CD4-positive, alpha-beta memory T cell (primary cell): ENCODE measurements around the gene TXNDC11. TPM values are rescaled to one million over a fixed set of nuclear protein-coding genes. Genes with fewer than 3 reads are reported as not detected.

Experiments used
- CTCF ChIA-PET: fragments of 350-600 bp; sonication (Branson Sonifier 250); formaldehyde crosslinking; loops from one replicate; lab custom pipeline; 2021; ENCODE audit warnings: inconsistent platforms; ENCODE audit not compliant: partially characterized antibody; lab: Charles Lee
- POLR2A ChIA-PET: fragments of 350-600 bp; sonication (Branson Sonifier 250); formaldehyde crosslinking; loops from one replicate; lab custom pipeline; 2021; ENCODE audit not compliant: partially characterized antibody; lab: Charles Lee
- DNase-seq, 5 donors: peaks; one replicate each; pipeline versions ENCODE4 v3.0.0 to v3.0.0-alpha.2; 2020 to 2022; ENCODE audit warnings: mixed read lengths in 1 of 5
- H3K27ac ChIP-seq: one replicate; pipeline ENCODE4 v1.7.0; 2013; ENCODE audit warnings: low read depth, low read length
- H3K27me3 ChIP-seq: 2 replicates; pipeline ENCODE4 v1.7.0; 2013; ENCODE audit warnings: mild to moderate bottlenecking, low read length, moderate library complexity; ENCODE audit not compliant: insufficient read depth
- H3K36me3 ChIP-seq: 2 replicates; pipeline ENCODE4 v1.7.0; 2013; ENCODE audit warnings: mild to moderate bottlenecking, low read length, moderate library complexity; ENCODE audit not compliant: insufficient read depth
- H3K4me1 ChIP-seq: 2 replicates; pipeline ENCODE4 v1.7.0; 2013; ENCODE audit warnings: mild to moderate bottlenecking, low read length, moderate library complexity; ENCODE audit not compliant: insufficient read depth
- H3K4me3 ChIP-seq, 2 donors: one replicate each; pipeline ENCODE4 v1.7.0; 2013; ENCODE audit warnings: low read length in 2 of 2, mild to moderate bottlenecking in 1 of 2
- H3K9me3 ChIP-seq, 2 donors: one replicate each; pipeline ENCODE4 v1.7.0; 2013; ENCODE audit warnings: low read length in 2 of 2, control low read depth in 1 of 2; ENCODE audit not compliant: control insufficient read depth in 1 of 2
- H3K27ac Mint-ChIP-seq, 7 donors: one replicate each; pipeline ENCODE4 v1.8.0; 2020 to 2021; ENCODE audit warnings: mixed read lengths in 7 of 7, mild to moderate bottlenecking in 6 of 7, inconsistent platforms in 3 of 7, moderate library complexity in 3 of 7
- H3K27me3 Mint-ChIP-seq, 2 donors: one replicate each; pipeline ENCODE4 v1.8.0; 2020 to 2021; ENCODE audit warnings: mixed read lengths in 2 of 2
- H3K36me3 Mint-ChIP-seq, 2 donors: one replicate each; pipeline ENCODE4 v1.8.0; 2020 to 2021; ENCODE audit warnings: mixed read lengths in 2 of 2, inconsistent platforms in 1 of 2, mild to moderate bottlenecking in 1 of 2
- H3K4me1 Mint-ChIP-seq, 4 donors: one replicate each; pipeline ENCODE4 v1.8.0; 2020 to 2021; ENCODE audit warnings: mixed read lengths in 4 of 4, mild to moderate bottlenecking in 1 of 4
- H3K4me3 Mint-ChIP-seq, 8 donors: one replicate each; pipeline ENCODE4 v1.8.0; 2020 to 2021; ENCODE audit warnings: mixed read lengths in 8 of 8, mild to moderate bottlenecking in 7 of 8, moderate library complexity in 6 of 8, inconsistent platforms in 3 of 8
- H3K9me3 Mint-ChIP-seq, 8 donors: one replicate each; pipeline ENCODE4 v1.8.0; 2020 to 2021; ENCODE audit warnings: mixed read lengths in 8 of 8, mild to moderate bottlenecking in 5 of 8, inconsistent platforms in 3 of 8, moderate library complexity in 1 of 8
- intact Hi-C: fragments of 100-400 bp; cut with micrococcal nuclease; formaldehyde crosslinking; loops from one replicate; pipeline ENCODE4 v1.15.1; 2023
- polyA plus RNA-seq, 2 donors: library from polyadenylated mRNA; unstranded; fragments of 300-500 nt; fragmentation: Illumina TruSeq; gene quantifications; one replicate each; pipeline ENCODE4 v1.2.3, GENCODE V29; 2021
- total RNA-seq, 2 experiments: library from RNA; stranded (reverse); gene quantifications; one replicate each; pipeline ENCODE4 v1.2.3, GENCODE V29; 2021

TXNDC11 gene
- total and polyA plus RNA-seq, 4 experiments from 2014 or later: 51.7 to 62.6 (median 57.3) TPM

DNA sequence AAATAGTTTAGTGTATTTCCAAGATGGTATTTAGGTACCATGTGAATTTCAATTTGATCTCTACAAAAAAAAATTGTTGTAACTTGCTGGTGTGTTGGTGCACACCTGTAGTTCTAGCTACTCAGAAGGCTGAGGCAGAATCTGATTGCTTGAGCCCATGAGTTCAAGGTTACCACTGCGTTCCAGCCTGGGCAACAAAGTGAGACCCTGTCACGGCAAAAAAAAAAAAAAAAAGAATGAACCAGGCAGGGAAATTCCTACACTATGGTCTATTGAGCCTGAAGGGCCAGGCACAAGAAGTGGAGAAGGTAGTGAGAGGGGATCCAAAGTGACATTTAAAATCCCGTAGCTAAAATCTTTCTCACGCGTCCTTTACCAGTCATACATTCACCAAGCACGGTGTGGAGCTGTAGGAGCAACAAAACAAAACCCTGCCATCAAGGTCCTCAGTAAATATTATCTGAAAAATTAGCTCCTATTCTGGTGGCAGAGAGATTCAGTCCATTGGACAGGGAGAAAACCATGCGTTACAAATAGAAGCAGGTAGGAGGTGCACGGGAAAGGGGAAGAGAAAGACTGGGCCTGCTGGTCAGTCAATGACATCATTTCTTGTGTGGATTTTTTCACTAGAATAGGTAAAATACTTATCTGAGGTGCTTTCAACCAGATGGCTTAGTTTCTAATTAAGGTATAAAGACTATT is 27.3 kb downstream of the TXNDC11 start:
- intact Hi-C loops: loop anchor here (2.0 kb wide), 1 partner anchor 761 kb away; no protein-coding TSS in a partner anchor
- H3K4me3 Mint-ChIP-seq: no peak overlapping the region
- H3K27me3 Mint-ChIP-seq: no peaks in the 10 kb centered on the region
- ChIA-PET POLR2A (interaction anchor here (1.1 kb wide), 1 partner anchor 184 kb away, joined by 4 read pairs; no protein-coding TSS in a partner anchor), CTCF (interaction anchor here (0.6 to 4.5 kb wide), 24 partner anchors 10 to 752 kb away, joined by 3 to 79 read pairs (median 5); partner anchors contain the start of gene ZC3H7A)
- peaks cover 3% of the 10 kb centered on the region for H3K4me1 ChIP-seq
- no peak overlapping the region for H3K4me3 ChIP-seq
- no peak overlapping the region for H3K27ac ChIP-seq
- peaks cover 32 to 54% of the 10 kb centered on the region in 2 donors for H3K36me3 Mint-ChIP-seq
- no peak for DNase-seq
- no peaks in the 10 kb centered on the region for H3K9me3 Mint-ChIP-seq
- no peaks in the 10 kb centered on the region for H3K27me3 ChIP-seq
- H3K27ac Mint-ChIP-seq: peak overlapping the region in 1 of 7 donors; percentile 71
- H3K36me3 ChIP-seq: peaks cover 22% of the 10 kb centered on the region
- H3K9me3 ChIP-seq: no peaks in the 10 kb centered on the region
- H3K4me1 Mint-ChIP-seq: peaks cover 12 to 32% (median 21%) of the 10 kb centered on the region in 4 donors

DNA sequence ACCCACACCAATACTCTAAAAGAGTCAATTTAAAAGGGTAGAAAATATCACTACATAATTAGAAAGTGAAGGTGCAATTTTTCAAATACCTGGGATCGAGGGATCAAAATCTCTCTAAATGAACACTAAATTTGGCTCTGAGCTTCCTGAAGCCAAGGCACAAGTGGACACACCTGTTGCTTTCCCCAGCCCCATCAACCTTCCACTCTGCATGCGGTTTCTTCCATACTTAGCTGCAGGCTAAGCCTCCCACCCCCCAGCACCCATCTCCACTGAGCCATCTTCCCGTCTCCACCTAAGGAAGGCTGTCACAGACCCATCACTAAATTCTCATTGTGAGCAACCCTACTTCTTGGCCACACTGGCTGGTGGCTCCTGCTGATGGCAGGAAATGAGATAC is 30.5 kb downstream of the TXNDC11 start:
- H3K4me3 Mint-ChIP-seq: no peak overlapping the region
- intact Hi-C loops: no loop called here
- Histone ChIP-seq H3K27me3 (no peaks in the 10 kb centered on the region), H3K36me3 (peaks cover 25% of the 10 kb centered on the region), H3K4me1 (no peaks in the 10 kb centered on the region), H3K9me3 (no peaks in the 10 kb centered on the region), H3K27ac (no peak overlapping the region), H3K4me3 (no peak overlapping the region)
- ChIA-PET CTCF (interaction anchor here (0.7 to 3.8 kb wide), 7 partner anchors 11 to 356 kb away, joined by 3 to 20 read pairs (median 4); no protein-coding TSS in a partner anchor), POLR2A (no interaction called here)
- no peaks in the 10 kb centered on the region for H3K27me3 Mint-ChIP-seq
- peaks cover 9 to 18% (median 13%) of the 10 kb centered on the region in 4 donors for H3K4me1 Mint-ChIP-seq
- no peak for DNase-seq
- H3K27ac Mint-ChIP-seq: peak overlapping the region in 2 of 7 donors; percentile 40 to 52
- no peaks in the 10 kb centered on the region for H3K9me3 Mint-ChIP-seq
- H3K36me3 Mint-ChIP-seq: peaks cover 38 to 60% of the 10 kb centered on the region in 2 donors

GRCh38 chr16:11711662-11712061 is 31.0 kb downstream of the TXNDC11 start:
- no peak overlapping the region for H3K4me3 Mint-ChIP-seq
- no peaks in the 10 kb centered on the region for H3K9me3 ChIP-seq
- H3K9me3 Mint-ChIP-seq: no peaks in the 10 kb centered on the region
- no peaks in the 10 kb centered on the region for H3K27me3 ChIP-seq
- H3K4me1 ChIP-seq: no peaks in the 10 kb centered on the region
- H3K27me3 Mint-ChIP-seq: no peaks in the 10 kb centered on the region
- intact Hi-C loops: no loop called here
- no peak for DNase-seq
- H3K27ac ChIP-seq: no peak overlapping the region
- peaks cover 8 to 17% (median 12%) of the 10 kb centered on the region in 4 donors for H3K4me1 Mint-ChIP-seq
- H3K27ac Mint-ChIP-seq: peak overlapping the region in 1 of 7 donors; percentile 52
- H3K4me3 ChIP-seq: no peak overlapping the region
- CTCF ChIA-PET: interaction anchor here (0.7 to 3.8 kb wide), 7 partner anchors 11 to 356 kb away, joined by 3 to 20 read pairs (median 6); no protein-coding TSS in a partner anchor
- peaks cover 25% of the 10 kb centered on the region for H3K36me3 ChIP-seq
- H3K36me3 Mint-ChIP-seq: peaks cover 38 to 59% of the 10 kb centered on the region in 2 donors
- POLR2A ChIA-PET: no interaction called here

DNA sequence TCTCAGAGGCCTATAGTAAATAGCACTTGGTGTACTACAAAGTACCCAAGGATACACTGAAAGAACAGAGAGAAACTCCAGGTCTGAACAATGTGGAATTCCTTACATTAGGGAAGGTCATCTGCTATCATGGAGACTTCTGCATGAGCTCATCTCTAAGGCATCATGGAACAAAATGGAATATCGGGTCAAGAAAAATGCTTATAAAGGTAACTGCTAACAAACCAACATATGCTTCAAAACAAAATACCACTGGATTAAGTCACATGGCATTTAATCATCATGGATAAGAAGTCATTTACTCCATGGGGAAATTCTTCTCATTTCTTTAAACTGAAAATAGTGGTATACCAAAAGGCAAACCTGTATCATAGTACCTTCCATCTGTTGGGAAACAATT is 34.2 kb downstream of the TXNDC11 start:
- Histone ChIP-seq H3K27ac (no peak overlapping the region), H3K4me3 (no peak overlapping the region), H3K27me3 (no peaks in the 10 kb centered on the region), H3K9me3 (no peaks in the 10 kb centered on the region), H3K36me3 (peaks cover 23% of the 10 kb centered on the region), H3K4me1 (no peaks in the 10 kb centered on the region)
- Mint-ChIP-seq H3K4me1 (peaks cover 15 to 32% (median 21%) of the 10 kb centered on the region in 4 donors), H3K4me3 (peak overlapping the region in 1 of 8 donors; percentile 1), H3K9me3 (no peaks in the 10 kb centered on the region), H3K36me3 (peaks cover 35 to 62% of the 10 kb centered on the region in 2 donors), H3K27me3 (no peaks in the 10 kb centered on the region), H3K27ac (peak overlapping the region in 2 of 7 donors; percentile 46 to 52)
- intact Hi-C loops: no loop called here
- DNase-seq: no peak
- POLR2A ChIA-PET: interaction anchor here (0.9 kb wide), 1 partner anchor 28 kb away, joined by 3 read pairs; no protein-coding TSS in a partner anchor
- CTCF ChIA-PET: interaction anchor here (1.7 kb wide), 1 partner anchor 67 kb away, joined by 6 read pairs; no protein-coding TSS in a partner anchor

DNA sequence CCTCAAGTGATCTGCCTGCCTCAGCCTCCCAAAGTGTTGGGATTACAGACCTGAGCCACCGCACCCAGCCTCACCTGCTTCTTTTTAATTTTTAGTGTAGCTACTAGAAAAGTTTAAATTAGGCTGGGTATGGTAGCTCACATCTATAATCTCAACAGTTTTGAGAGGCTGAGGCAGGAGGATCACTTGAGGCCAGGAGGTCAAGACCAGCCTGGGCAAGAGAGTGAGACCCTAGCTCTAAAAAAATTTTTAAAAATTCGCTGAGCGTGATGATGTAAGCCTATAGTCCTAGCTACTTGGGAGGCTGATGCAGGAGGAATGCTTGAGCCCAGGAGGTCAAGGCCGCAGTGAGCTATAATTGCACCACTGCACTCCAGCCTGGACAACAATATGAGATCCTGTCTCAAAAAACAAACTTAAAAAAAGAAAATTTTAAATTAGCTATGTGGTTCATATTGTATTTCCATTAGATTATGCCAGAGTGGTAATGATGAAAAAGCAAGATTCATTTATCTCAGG is 34.9 kb downstream of the TXNDC11 start:
- Mint-ChIP-seq H3K4me1 (peaks cover 18 to 39% (median 23%) of the 10 kb centered on the region in 4 donors), H3K27ac (no peak overlapping the region), H3K9me3 (no peaks in the 10 kb centered on the region), H3K36me3 (peaks cover 42 to 69% of the 10 kb centered on the region in 2 donors), H3K4me3 (no peak overlapping the region), H3K27me3 (no peaks in the 10 kb centered on the region)
- no peaks in the 10 kb centered on the region for H3K9me3 ChIP-seq
- peaks cover 30% of the 10 kb centered on the region for H3K36me3 ChIP-seq
- H3K4me3 ChIP-seq: no peak overlapping the region
- DNase-seq: no peak
- H3K27me3 ChIP-seq: no peaks in the 10 kb centered on the region
- POLR2A ChIA-PET: interaction anchor here (0.9 kb wide), 1 partner anchor 28 kb away, joined by 3 read pairs; no protein-coding TSS in a partner anchor
- CTCF ChIA-PET: interaction anchor here (0.6 to 1.7 kb wide), 3 partner anchors 32 to 298 kb away, joined by 3 to 6 read pairs (median 4); no protein-coding TSS in a partner anchor
- intact Hi-C loops: no loop called here
- H3K4me1 ChIP-seq: peaks cover 5% of the 10 kb centered on the region
- H3K27ac ChIP-seq: no peak overlapping the region

DNA sequence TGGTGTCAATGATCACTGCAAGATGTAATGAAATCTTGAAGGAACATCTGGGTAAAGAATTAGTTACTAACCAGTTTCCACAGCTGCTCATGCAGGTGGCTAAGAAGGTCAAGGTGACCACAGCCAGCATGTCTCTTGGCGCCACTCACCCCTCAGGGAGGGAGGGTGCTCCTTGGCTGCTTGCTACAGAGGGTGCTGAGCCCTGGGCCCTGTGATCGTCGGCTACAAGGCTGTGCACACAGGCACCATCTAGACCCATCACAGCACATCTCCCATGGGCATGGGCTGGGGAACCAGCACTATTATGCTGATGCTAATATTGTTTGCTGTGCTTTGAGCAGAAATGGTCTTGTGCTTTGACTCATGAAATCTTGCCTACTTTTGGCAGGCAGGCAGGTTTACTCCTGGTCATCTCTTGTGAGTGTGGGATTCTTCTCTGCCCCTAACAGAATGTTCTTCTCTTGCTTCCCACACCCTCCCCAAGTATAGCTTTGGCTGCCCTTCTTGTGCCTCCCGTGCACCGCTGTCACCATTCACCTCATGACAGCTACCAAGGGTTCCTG is 36.4 kb downstream of the TXNDC11 start:
- Histone ChIP-seq H3K9me3 (no peaks in the 10 kb centered on the region), H3K4me3 (no peak overlapping the region), H3K4me1 (peaks cover 5% of the 10 kb centered on the region), H3K27me3 (no peaks in the 10 kb centered on the region), H3K27ac (no peak overlapping the region), H3K36me3 (peaks cover 31% of the 10 kb centered on the region)
- intact Hi-C loops: no loop called here
- Mint-ChIP-seq H3K4me1 (peaks cover 19 to 38% (median 20%) of the 10 kb centered on the region in 4 donors), H3K27me3 (no peaks in the 10 kb centered on the region), H3K4me3 (no peak overlapping the region), H3K27ac (peak overlapping the region in 1 of 7 donors; percentile 68), H3K9me3 (no peaks in the 10 kb centered on the region), H3K36me3 (peaks cover 36 to 63% of the 10 kb centered on the region in 2 donors)
- ChIA-PET POLR2A (interaction anchor here (0.6 kb wide), 1 partner anchor 68 kb away, joined by 3 read pairs; no protein-coding TSS in a partner anchor), CTCF (interaction anchor here (0.7 to 1.2 kb wide), 3 partner anchors 8 to 174 kb away, joined by 3 to 6 read pairs (median 3); no protein-coding TSS in a partner anchor)
- no peak for DNase-seq
